ENCODE data around the gene PTPRN. TPM values are rescaled to one million over a fixed set of nuclear protein-coding genes. Genes with fewer than 3 reads are reported as not detected.
A peak's percentile ranks its signal among the peaks of the same experiment; 100 is the strongest.

PTPRN gene
- total and polyA plus RNA-seq, 2 donors (not counting 3 experiments of a cell fraction or from before 2014, with no cell fraction given), result not detected

DNA sequence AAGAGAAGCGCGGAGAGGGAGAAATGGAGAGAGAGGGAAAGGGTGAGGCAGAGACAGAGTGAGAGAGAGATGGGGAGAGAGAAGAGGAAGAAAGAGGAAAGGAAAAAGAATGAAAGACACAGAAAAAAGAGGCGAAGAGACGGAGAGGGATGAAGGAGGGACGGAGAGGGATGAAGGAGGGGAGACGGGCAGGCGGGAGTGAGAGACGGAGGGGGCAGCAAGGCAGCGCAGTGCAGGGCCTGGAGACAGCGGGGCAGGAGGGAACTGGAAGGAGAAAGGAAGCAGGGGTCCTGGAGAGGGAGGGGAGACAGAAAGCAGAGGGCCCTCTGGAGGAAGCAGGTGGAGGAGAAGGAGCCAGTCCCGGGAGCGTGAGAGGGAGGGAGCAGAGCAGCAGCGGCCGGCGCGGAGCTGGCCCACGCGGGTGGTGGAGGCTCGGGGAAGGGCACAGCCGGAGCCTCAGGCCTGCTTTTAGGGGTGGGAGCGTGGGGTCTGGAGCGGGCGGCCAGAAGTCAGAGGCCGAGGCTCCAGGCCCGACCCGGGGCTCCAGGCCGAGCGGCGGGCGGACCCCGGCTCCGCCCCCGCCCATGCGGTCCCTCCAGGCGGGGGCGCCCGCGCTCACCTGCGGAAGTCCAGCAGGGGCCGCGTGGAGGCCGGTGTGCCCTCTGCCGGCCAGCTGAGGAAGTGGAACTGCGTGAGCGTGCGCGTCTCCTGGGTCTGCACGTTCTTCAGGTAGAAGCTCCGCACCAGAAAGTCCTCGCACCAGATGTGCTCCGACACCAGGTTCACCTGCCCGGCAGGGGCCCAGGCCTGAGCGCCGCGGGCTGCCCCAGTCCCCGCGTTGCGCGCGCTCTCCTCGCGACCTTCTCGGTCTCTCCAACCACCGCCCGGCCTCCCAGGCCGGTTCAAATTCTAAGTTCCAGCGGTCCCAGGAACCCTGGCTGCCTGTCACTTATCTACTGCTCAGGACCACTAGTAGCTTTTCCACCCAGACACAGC, 14.5 kb downstream of the PTPRN start:
- Histone ChIP-seq H3K36me3 (ENCODE audit: control insufficient read depth in 2 of 2, extremely low read depth in 1 of 2, insufficient read depth in 2 of 2, low read length in 2 of 2) (no peaks in the 10 kb centered on the region), H3K4me2 (ENCODE audit: insufficient read depth, low read length) (peak overlapping the region; percentile 77), H3K27me3 (ENCODE audit: control insufficient read depth in 2 of 2, insufficient read depth in 2 of 2, low read length in 2 of 2) (peaks cover 0 to 2% of the 10 kb centered on the region in 2 experiments), H3K9me1 (replicated peaks; ENCODE audit: control insufficient read depth, extremely low read depth, insufficient read depth, low read length) (no peaks in the 10 kb centered on the region), H3K9ac (replicated peaks; ENCODE audit: extremely low read depth, insufficient read depth, low read length) (peak overlapping the region; percentile 64), H3K27ac (ENCODE audit: insufficient read depth, low read depth, low read length) (no peak overlapping the region), H3K79me2 (ENCODE audit: control insufficient read depth, insufficient read depth, low read length) (no peaks in the 10 kb centered on the region), H2AFZ (ENCODE audit: low read depth, low read length) (peak overlapping the region; percentile 98), H3K4me3 (replicated peaks in 1 of 3; ENCODE audit: insufficient read depth in 1 of 3, low read depth in 1 of 3, low read length in 3 of 3) (peak overlapping the region; percentile 40 to 46 (median 40)), H3K4me1 (ENCODE audit: control insufficient read depth, extremely low read depth, insufficient read depth, low read length) (peaks cover 4% of the 10 kb centered on the region), H3K9me3 (replicated peaks; ENCODE audit: control insufficient read depth, insufficient read depth, low read length) (no peaks in the 10 kb centered on the region), H4K20me1 (replicated peaks; ENCODE audit: control insufficient read depth, extremely low read depth, insufficient read depth, low read length) (no peaks in the 10 kb centered on the region)
- peak; percentile 83 for FAIRE-seq
- ChIA-PET POLR2A (interaction anchor here (1.0 kb wide), 1 partner anchor 50 kb away, joined by 4 read pairs; the partner anchor contains the start of genes GLB1L and STK16), CTCF (interaction anchor here (0.6 to 11.2 kb wide), 47 partner anchors 9 to 418 kb away, joined by 3 to 253 read pairs (median 5); partner anchors contain the start of genes ABCB6, ANKZF1, ATG9A and CNPPD1)
- intact Hi-C loops (cut with micrococcal nuclease) (loop anchor here (1.0 to 5.0 kb wide), 9 partner anchors 15 to 312 kb away; partner anchors contain the start of genes ABCB6, ANKZF1, ATG9A and CNPPD1), dilution Hi-C loops (cut with MboI; ENCODE audit: extremely low pct_ligation_motif_present, low sequenced_read_pairs) (no loop called here)
- TF ChIP-seq, protein P1, sequence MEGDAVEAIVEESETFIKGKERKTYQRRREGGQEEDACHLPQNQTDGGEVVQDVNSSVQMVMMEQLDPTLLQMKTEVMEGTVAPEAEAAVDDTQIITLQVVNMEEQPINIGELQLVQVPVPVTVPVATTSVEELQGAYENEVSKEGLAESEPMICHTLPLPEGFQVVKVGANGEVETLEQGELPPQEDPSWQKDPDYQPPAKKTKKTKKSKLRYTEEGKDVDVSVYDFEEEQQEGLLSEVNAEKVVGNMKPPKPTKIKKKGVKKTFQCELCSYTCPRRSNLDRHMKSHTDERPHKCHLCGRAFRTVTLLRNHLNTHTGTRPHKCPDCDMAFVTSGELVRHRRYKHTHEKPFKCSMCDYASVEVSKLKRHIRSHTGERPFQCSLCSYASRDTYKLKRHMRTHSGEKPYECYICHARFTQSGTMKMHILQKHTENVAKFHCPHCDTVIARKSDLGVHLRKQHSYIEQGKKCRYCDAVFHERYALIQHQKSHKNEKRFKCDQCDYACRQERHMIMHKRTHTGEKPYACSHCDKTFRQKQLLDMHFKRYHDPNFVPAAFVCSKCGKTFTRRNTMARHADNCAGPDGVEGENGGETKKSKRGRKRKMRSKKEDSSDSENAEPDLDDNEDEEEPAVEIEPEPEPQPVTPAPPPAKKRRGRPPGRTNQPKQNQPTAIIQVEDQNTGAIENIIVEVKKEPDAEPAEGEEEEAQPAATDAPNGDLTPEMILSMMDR (IDR thresholded peaks at IDR 0.05; ENCODE audit: extremely low read depth in 1 of 2, insufficient read depth in 1 of 2, low read depth in 1 of 2, low read length in 2 of 2), result peak; percentile 95 to 98
- TF ChIP-seq JUN (IDR thresholded peaks at IDR 0.05; ENCODE audit: borderline replicate concordance, insufficient read depth, insufficient read length, low read depth), result no peak
- peak; percentile 90 for TF ChIP-seq MYC (IDR thresholded peaks at IDR 0.05; ENCODE audit: low read depth, low read length)
- TF ChIP-seq POLR2A (IDR thresholded peaks at IDR 0.05; ENCODE audit: low read depth, low read length), result peak; percentile 64
- TF ChIP-seq, protein P2, sequence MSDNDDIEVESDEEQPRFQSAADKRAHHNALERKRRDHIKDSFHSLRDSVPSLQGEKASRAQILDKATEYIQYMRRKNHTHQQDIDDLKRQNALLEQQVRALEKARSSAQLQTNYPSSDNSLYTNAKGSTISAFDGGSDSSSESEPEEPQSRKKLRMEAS (IDR thresholded peaks at IDR 0.05; ENCODE audit: insufficient read depth, insufficient read length), result peak; percentile 59
- no peak for TF ChIP-seq FOS (IDR thresholded peaks at IDR 0.05; ENCODE audit: borderline replicate concordance, insufficient read depth, low read length)
- TF ChIP-seq POLR2AphosphoS5 (IDR thresholded peaks at IDR 0.05; ENCODE audit: insufficient read depth, low read depth, low read length), result peak; percentile 75
- DNase-seq (ENCODE audit: low read depth, low spot score), result peak; percentile 87
- no TSS peak for BruUV-seq (replicated peaks)

Data from endothelial cell of umbilical vein (primary cell).